ENCODE measurements around the gene CAMKMT. TPM values are rescaled to one million over a fixed set of nuclear protein-coding genes. Genes with fewer than 3 reads are reported as not detected.

CAMKMT gene
- total and polyA plus RNA-seq, 2 experiments from 2014 or later = 26.5 to 29.5 TPM

DNA sequence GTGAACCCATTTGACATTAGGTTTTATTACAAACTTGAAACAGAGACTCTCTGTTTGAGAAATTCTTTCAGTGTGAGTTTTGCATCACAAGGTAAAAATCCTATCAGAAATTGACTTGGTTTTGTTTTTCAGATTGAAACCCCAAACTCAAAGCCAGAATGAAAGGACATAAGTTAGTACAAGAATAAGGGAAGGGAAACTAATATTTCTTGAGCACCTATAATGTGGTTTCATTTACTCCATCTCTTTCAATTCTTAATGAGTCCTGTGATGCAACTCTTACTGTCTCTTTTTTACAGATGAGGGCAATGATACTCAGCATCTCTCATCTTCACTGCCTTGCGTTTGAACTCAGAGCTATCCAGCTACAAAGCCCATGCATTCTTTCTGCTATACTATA, 369.8 kb downstream of the CAMKMT start (continued):
- TF ChIP-seq, protein P1, sequence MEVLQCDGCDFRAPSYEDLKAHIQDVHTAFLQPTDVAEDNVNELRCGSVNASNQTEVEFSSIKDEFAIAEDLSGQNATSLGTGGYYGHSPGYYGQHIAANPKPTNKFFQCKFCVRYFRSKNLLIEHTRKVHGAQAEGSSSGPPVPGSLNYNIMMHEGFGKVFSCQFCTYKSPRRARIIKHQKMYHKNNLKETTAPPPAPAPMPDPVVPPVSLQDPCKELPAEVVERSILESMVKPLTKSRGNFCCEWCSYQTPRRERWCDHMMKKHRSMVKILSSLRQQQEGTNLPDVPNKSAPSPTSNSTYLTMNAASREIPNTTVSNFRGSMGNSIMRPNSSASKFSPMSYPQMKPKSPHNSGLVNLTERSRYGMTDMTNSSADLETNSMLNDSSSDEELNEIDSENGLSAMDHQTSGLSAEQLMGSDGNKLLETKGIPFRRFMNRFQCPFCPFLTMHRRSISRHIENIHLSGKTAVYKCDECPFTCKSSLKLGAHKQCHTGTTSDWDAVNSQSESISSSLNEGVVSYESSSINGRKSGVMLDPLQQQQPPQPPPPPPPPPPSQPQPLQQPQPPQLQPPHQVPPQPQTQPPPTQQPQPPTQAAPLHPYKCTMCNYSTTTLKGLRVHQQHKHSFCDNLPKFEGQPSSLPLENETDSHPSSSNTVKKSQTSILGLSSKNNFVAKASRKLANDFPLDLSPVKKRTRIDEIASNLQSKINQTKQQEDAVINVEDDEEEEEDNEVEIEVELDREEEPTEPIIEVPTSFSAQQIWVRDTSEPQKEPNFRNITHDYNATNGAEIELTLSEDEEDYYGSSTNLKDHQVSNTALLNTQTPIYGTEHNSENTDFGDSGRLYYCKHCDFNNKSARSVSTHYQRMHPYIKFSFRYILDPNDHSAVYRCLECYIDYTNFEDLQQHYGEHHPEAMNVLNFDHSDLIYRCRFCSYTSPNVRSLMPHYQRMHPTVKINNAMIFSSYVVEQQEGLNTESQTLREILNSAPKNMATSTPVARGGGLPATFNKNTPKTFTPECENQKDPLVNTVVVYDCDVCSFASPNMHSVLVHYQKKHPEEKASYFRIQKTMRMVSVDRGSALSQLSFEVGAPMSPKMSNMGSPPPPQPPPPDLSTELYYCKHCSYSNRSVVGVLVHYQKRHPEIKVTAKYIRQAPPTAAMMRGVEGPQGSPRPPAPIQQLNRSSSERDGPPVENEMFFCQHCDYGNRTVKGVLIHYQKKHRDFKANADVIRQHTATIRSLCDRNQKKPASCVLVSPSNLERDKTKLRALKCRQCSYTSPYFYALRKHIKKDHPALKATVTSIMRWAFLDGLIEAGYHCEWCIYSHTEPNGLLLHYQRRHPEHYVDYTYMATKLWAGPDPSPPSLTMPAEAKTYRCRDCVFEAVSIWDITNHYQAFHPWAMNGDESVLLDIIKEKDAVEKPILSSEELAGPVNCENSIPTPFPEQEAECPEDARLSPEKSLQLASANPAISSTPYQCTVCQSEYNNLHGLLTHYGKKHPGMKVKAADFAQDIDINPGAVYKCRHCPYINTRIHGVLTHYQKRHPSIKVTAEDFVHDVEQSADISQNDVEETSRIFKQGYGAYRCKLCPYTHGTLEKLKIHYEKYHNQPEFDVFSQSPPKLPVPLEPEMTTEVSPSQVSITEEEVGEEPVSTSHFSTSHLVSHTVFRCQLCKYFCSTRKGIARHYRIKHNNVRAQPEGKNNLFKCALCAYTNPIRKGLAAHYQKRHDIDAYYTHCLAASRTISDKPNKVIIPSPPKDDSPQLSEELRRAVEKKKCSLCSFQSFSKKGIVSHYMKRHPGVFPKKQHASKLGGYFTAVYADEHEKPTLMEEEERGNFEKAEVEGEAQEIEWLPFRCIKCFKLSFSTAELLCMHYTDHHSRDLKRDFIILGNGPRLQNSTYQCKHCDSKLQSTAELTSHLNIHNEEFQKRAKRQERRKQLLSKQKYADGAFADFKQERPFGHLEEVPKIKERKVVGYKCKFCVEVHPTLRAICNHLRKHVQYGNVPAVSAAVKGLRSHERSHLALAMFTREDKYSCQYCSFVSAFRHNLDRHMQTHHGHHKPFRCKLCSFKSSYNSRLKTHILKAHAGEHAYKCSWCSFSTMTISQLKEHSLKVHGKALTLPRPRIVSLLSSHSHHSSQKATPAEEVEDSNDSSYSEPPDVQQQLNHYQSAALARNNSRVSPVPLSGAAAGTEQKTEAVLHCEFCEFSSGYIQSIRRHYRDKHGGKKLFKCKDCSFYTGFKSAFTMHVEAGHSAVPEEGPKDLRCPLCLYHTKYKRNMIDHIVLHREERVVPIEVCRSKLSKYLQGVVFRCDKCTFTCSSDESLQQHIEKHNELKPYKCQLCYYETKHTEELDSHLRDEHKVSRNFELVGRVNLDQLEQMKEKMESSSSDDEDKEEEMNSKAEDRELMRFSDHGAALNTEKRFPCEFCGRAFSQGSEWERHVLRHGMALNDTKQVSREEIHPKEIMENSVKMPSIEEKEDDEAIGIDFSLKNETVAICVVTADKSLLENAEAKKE (CRISPR knock-in tag; IDR thresholded peaks at IDR 0.05) = no peak

DNA sequence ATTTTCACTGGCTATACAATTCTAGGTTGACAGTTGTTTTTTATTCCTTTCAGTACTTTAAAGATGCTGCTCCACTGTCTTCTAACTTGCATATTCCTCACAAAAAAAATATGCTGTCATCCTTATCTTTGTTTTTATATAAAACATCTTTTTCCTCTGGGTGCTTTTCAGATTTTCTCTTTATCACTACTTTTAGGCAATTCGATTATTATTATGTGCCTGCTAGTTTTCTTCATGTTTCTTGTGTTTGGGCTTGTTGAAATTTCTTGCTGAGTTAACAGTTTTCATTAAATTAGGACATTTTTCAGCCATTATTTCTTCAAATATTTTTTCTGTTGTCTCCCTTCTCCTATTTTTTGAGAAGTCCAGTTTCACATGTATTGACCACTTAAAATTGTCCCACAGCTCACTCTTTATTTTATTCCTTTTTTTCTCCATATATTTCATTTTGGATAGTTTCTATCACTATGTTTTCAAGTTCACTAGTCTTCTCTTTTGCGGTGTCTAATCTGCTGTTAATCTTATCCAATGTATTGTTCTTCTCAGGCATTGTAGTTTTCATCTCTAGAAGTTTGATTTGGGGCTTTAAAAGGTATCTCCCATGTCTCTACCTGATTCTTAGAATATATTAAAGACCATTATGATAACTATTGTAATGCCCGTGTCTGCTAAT, 374.7 kb downstream of the CAMKMT start:
- H4K20me1 ChIP-seq (replicated peaks; ENCODE audit: insufficient read depth) = no peaks in the 10 kb centered on the region
- Mint-ChIP-seq H3K27me3 (ENCODE audit: insufficient read depth, low read depth, poor library complexity) (no peaks in the 10 kb centered on the region), H3K9me3 (peaks cover 18% of the 10 kb centered on the region), H3K4me3 (no peak overlapping the region), H3K4me1 (no peaks in the 10 kb centered on the region), H3K27ac (no peak overlapping the region), H3K36me3 (ENCODE audit: low read depth) (peaks cover 17% of the 10 kb centered on the region)
- no peak overlapping the region for H2AFZ ChIP-seq
- H3K9me2 ChIP-seq (ENCODE audit: insufficient read depth) = 0 out of 2 replicates have a peak, but pooled peaks cover 3% of the 10 kb centered on the region
- no peaks in the 10 kb centered on the region for H3K4me1 ChIP-seq (ENCODE audit: insufficient read depth)
- H3K36me3 ChIP-seq (ENCODE audit: insufficient read depth) = peaks cover 6% of the 10 kb centered on the region; the same call in 1 of the 2 replicates
- H3K4me2 ChIP-seq = no peak overlapping the region
- no peaks in the 10 kb centered on the region for H3K79me2 ChIP-seq (replicated peaks; ENCODE audit: insufficient read depth)
- no peak for DNase-seq (ENCODE audit: low spot score)
- H3K4me3 ChIP-seq = no peak overlapping the region
- ATAC-seq = no peak
- no peaks in the 10 kb centered on the region for H3K27me3 ChIP-seq (ENCODE audit: insufficient read depth)
- no peaks in the 10 kb centered on the region for H3F3A ChIP-seq (replicated peaks; ENCODE audit: low read depth)
- H3K27ac ChIP-seq (ENCODE audit: low read depth) = no peak overlapping the region
- TF ChIP-seq ZNF331 (CRISPR knock-in tag; IDR thresholded peaks at IDR 0.05; ENCODE audit: low read depth) (no peak), EZH2phosphoT487 (IDR thresholded peaks at IDR 0.05; ENCODE audit: unreplicated experiment) (no peak)
- TF ChIP-seq, protein P1 (CRISPR knock-in tag; IDR thresholded peaks at IDR 0.05) = no peak
- TF ChIP-seq, protein P2, sequence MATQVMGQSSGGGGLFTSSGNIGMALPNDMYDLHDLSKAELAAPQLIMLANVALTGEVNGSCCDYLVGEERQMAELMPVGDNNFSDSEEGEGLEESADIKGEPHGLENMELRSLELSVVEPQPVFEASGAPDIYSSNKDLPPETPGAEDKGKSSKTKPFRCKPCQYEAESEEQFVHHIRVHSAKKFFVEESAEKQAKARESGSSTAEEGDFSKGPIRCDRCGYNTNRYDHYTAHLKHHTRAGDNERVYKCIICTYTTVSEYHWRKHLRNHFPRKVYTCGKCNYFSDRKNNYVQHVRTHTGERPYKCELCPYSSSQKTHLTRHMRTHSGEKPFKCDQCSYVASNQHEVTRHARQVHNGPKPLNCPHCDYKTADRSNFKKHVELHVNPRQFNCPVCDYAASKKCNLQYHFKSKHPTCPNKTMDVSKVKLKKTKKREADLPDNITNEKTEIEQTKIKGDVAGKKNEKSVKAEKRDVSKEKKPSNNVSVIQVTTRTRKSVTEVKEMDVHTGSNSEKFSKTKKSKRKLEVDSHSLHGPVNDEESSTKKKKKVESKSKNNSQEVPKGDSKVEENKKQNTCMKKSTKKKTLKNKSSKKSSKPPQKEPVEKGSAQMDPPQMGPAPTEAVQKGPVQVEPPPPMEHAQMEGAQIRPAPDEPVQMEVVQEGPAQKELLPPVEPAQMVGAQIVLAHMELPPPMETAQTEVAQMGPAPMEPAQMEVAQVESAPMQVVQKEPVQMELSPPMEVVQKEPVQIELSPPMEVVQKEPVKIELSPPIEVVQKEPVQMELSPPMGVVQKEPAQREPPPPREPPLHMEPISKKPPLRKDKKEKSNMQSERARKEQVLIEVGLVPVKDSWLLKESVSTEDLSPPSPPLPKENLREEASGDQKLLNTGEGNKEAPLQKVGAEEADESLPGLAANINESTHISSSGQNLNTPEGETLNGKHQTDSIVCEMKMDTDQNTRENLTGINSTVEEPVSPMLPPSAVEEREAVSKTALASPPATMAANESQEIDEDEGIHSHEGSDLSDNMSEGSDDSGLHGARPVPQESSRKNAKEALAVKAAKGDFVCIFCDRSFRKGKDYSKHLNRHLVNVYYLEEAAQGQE (IDR thresholded peaks at IDR 0.05; ENCODE audit: unreplicated experiment) = no peak

Measured in GM23338 (cell line).